ENCODE data around the gene CAMK1D.
"Not testable (repeated sequence)": the region's sequence is repeated elsewhere in the genome, so short reads cannot be mapped to it uniquely, and the experiment has no call there.

CAMK1D gene

GRCh38 chr10:12710594-12711349 is 361.4 kb downstream of the CAMK1D start:
- DNase-seq, result peak; percentile 77

- no peak for DNase-seq
Observed at GRCh38 chr10:12711350-12711708, 362.0 kb downstream of the CAMK1D start.

- no peak for DNase-seq
Observed at GRCh38 chr10:12712293-12712983, 363.1 kb downstream of the CAMK1D start.

- not testable (repeated sequence) for DNase-seq
Observed at GRCh38 chr10:12712984-12713316, 363.6 kb downstream of the CAMK1D start.

- no peak for DNase-seq
Observed at GRCh38 chr10:12716042-12716441, 366.7 kb downstream of the CAMK1D start.

GRCh38 chr10:12717981-12718707 is 368.8 kb downstream of the CAMK1D start:
- DNase-seq, result no peak

GRCh38 chr10:12719365-12719764 is 370.0 kb downstream of the CAMK1D start:
- no peak for DNase-seq

- DNase-seq, result peak; percentile 32
Observed at GRCh38 chr10:12720217-12720981, 371.1 kb downstream of the CAMK1D start.

- DNase-seq, result no peak
Observed at GRCh38 chr10:12721334-12721733, 372.0 kb downstream of the CAMK1D start.

- no peak for DNase-seq
Observed at GRCh38 chr10:12723220-12723619, 373.9 kb downstream of the CAMK1D start.

- no peak for DNase-seq
Observed at GRCh38 chr10:12724807-12725579, 375.6 kb downstream of the CAMK1D start.

GRCh38 chr10:12725580-12725888 is 376.2 kb downstream of the CAMK1D start:
- not testable (repeated sequence) for DNase-seq

- peak; percentile 24 for DNase-seq
Observed at GRCh38 chr10:12726971-12727831, 377.9 kb downstream of the CAMK1D start.

GRCh38 chr10:12727832-12728215 is 378.5 kb downstream of the CAMK1D start:
- DNase-seq, result no peak

GRCh38 chr10:12728494-12728893 is 379.1 kb downstream of the CAMK1D start:
- no peak for DNase-seq

GRCh38 chr10:12729885-12730284 is 380.5 kb downstream of the CAMK1D start:
- no peak for DNase-seq

GRCh38 chr10:12730809-12731519 is 381.6 kb downstream of the CAMK1D start:
- no peak for DNase-seq

- DNase-seq, result no peak
Observed at GRCh38 chr10:12733271-12733670, 383.9 kb downstream of the CAMK1D start.

- no peak for DNase-seq
Observed at GRCh38 chr10:12735843-12736462, 386.6 kb downstream of the CAMK1D start.

GRCh38 chr10:12740813-12741212 is 391.5 kb downstream of the CAMK1D start:
- no peak for DNase-seq

Data from stimulated activated naive CD4-positive, alpha-beta T cell treated with Interleukin-2 at 50 U/mL for 16 hours (primary cell).